NK-92 (cell line): ENCODE data around the gene UBE2I.

Experiments used
- DNase-seq: peaks from one replicate; lab custom pipeline; 2025; ENCODE audit not compliant: unreplicated experiment; lab: John Stamatoyannopoulos, UW

UBE2I gene

GRCh38 chr16:1355591-1355990 lies 46.2 kb downstream of the UBE2I start:
- no peak for DNase-seq

- DNase-seq, result no peak
These were observed 46.8 kb downstream of the UBE2I start for GRCh38 chr16:1356061-1356900.

GRCh38 chr16:1357906-1358566 lies 48.6 kb downstream of the UBE2I start:
- DNase-seq, result no peak

GRCh38 chr16:1361685-1362360 lies 52.4 kb downstream of the UBE2I start:
- no peak for DNase-seq

GRCh38 chr16:1362807-1363206 lies 53.4 kb downstream of the UBE2I start:
- DNase-seq, result no peak

- no peak for DNase-seq
These were observed 54.1 kb downstream of the UBE2I start for GRCh38 chr16:1363501-1364041.

GRCh38 chr16:1364510-1364909 lies 55.1 kb downstream of the UBE2I start:
- no peak for DNase-seq

GRCh38 chr16:1366060-1366711 lies 56.8 kb downstream of the UBE2I start:
- no peak for DNase-seq

GRCh38 chr16:1366712-1367299 lies 57.4 kb downstream of the UBE2I start:
- no peak for DNase-seq

- no peak for DNase-seq
These were observed 58.2 kb downstream of the UBE2I start for GRCh38 chr16:1367486-1368174.

GRCh38 chr16:1371054-1371978 lies 61.9 kb downstream of the UBE2I start:
- no peak for DNase-seq

GRCh38 chr16:1372292-1372950 lies 63.0 kb downstream of the UBE2I start:
- no peak for DNase-seq

- no peak for DNase-seq
These were observed 65.2 kb downstream of the UBE2I start for GRCh38 chr16:1374418-1375297.

GRCh38 chr16:1375298-1375640 lies 65.8 kb downstream of the UBE2I start:
- no peak for DNase-seq

GRCh38 chr16:1375741-1376410 lies 66.4 kb downstream of the UBE2I start:
- no peak for DNase-seq
